Globus pallidus (tissue), 1 donor: ENCODE results near the gene C1QTNF12.

Experiments used
- DNase-seq: peaks from one replicate; pipeline ENCODE4 v3.0.0-alpha.2; 2015; ENCODE audit warnings: low spot score

Gene C1QTNF12

DNA sequence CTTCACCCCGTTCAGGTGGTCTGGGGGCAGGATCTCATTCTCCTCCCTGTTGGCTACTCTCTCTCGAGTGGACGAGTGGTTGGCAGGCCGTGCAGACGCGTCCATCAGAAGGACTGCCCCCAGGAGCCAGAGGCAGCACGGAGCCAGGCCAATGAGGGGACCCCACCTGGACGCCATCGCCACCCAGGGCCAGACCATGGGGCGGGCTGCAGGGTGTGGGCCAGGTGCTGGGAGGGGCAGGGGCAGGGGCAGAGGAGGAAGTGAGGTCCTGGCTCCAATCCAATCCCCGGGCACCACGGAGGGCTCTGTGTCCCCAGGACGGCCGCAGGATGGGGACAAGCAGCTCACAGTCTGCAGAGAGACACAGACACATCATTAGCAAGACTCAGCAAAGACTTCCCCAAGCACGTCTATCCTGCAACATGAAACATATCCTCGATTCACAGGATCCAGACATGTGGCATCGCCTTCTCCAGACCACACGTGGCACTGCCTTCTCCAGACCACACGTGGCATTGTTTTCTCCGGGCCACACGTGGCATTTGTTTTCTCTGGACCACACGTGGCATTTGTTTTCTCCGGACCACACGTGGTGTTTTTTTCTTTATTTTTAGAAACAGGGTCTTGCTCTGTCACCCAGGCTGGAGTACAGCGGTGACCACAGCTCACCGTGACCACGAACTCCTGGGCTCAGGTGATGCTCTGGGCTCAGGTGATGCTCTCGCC is 17.8 kb downstream of the C1QTNF12 start:
- DNase-seq, result no peak

DNA sequence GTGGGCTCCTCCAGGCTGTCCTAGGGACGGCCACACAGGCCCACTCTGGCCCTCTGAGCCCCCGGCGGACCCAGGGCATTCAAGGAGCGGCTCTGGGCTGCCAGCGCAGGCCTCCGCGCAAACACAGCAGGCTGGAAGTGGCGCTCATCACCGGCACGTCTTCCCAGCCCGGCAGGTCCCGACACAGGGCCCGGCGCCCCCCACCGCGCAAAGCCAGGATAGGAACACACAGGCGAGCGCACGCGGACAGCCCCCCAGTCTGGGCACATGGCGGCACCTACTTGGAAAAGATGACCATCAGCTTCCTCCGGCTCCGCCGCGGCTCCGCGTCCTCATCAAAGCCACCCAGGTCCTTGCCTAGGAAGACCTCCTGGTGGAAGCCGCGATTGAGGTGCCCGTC is 18.3 kb downstream of the C1QTNF12 start:
- DNase-seq, result no peak

DNA sequence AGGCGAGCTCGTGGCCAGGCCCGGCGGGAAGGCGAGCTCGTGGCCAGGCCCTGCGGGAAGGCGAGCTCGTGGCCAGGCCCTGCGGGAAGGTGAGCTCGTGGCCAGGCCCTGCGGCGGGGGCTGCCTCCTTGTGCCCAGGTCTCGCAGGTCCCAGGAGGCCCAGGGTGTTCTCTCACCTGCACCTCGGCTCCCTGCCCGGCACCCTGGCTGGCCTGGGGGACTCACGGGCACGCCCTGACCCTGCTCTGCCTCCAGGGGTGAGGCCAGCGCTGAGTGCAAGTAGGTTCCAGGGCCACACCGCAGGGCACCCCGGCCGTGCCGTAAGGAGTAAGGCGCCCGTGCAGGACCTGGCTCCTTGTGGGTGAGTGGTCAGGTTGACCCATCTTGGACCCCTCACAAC is 19.1 kb downstream of the C1QTNF12 start:
- DNase-seq, result no peak

DNA sequence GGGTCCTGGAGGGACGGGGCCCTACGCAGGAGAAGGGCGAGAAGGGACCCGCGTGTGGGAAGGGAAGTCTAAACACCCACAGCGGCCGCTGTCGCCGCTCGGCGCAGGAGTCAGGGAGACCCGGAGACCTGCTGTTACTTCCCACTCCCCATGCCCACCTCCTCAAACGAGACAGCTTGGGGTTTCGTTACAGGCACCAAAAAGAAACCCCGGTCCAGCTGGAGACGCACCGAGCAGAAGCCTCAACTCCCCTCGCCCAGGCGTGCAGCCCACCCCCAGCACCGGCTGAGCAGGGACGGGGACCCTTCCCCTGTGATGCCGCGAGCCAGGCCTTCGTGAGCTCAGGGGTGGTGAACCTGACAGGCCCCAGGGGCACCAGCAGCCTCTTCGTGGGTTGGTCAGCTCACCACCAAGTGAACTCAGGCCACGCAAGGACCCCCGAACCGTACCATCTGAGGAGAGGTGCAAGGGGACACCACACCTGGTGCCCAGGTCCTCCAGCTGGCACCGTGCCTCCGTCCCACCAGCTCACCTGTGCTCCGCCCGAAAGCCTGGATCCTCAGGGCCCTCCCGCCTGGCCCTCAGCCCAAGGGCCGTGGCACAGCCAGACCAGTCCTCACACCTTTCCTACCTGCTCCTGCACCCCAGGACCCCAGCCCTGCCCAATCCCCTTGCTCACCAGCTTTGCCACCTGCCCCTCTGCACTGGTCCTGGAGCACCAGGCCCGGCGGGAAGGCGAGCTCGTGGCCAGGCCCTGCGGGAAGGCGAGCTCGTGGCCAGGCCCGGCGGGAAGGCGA is 19.8 kb downstream of the C1QTNF12 start:
- no peak for DNase-seq

DNA sequence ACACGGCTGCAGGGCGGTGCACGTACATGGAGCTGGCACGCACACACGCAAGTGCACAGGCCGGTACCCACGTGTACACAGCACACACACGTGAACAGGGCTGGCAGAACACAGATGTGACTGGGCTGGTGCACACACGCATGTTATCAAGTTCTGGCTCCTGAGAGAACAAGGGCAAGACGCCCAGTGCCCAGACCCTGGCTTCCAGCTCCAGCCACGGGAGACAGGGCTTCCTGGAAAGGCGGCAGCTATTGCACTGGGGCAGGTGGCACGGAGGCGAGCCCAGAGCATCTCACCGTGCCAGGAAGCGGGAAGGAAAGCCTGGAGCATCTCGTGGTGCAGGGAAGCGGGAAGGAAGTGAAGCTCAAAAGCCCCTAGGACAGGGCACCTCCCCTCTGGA is 20.6 kb downstream of the C1QTNF12 start:
- DNase-seq, result no peak

DNA sequence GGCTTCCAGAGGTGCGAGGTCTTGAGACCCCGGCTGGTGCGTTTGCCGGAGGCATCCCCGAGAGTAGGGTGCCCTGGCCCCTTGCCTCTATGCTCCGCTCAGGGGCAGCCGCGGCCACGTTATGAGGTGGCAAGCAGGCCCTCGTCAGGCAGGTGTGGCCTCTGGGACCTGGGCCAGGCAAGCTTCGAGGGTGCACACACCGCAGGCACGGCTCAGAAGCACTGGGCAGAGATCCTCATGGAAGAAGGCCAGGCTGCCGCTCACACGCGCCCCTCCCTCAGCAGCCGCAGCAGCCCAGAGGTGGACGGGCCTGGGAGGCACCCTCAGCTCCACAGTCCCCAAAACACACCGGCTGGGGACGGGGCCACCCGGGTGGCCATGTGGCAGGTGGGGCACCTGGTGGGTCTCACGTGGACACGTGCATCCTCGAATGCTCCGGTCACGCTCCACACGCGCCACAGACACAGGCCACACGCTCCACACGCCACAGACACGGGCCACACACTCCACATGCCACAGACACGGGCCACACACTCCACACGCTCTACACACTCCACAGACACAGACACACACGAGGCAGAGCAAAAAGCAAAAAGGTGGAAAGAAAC is 21.2 kb downstream of the C1QTNF12 start:
- DNase-seq, result no peak

DNA sequence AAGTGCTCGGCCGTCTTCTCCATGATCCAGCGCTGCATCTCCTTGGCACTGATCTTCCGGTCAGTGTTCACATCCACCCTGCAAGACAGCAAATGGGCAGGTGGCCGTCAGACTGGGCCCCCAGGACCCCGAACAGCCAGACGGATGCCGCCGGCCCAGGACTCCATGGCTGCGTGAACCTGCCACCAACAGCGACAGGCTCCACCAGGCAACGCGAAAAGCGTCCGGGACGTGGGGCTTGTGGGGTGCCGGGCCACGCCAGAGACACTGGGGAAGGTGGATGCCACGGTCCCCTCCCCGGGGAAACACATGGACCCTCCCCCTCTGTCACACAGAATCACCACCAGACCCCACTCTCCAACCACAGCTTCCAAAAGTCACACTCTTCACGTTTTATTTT is 22.6 kb downstream of the C1QTNF12 start:
- DNase-seq, result no peak

DNA sequence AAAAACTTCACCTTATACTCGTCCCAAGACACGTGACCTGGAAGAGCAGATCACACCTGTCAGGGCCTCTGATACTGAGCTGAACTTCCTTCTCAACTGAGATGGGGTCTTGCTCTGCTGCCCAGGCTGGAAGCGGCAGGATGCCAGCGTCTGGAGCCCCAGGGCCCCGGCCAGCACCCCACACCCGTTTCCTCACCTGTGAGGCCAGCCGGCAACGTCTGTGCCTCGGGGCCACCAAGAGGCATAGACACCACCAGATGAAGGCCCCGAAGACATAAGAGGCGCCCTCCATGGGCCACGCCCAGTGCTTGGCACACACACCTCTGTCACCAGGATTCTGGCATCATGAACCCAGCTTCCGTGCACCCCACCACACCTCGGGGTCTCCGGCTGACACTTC is 23.2 kb downstream of the C1QTNF12 start:
- DNase-seq, result no peak

DNA sequence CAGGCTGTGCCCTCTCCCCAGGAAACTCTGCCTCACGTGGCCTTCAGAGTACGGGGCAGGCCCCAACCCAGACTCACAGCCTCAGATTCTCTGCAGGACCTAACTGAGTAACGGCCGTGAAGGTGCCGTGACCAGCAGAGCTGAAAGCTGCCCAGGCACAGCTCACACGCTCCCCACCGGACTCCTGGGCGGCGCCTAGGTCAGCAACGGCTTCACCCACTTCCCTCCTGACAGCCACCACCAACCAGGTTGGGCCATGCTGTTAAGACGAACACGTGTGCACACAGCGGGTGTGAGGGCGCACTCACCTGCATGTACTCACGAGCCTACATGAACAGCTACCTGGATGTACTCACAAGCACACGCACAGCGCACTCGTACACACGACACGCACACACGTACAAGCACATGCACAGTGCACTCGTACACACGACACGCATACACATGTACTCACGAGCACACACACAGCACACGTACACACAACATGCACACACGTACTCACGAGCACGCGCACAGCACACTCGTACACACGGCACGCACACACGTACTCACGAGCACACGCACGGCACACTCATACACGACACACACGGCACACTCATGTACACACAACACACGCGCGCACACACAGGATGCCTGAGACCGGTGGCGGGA is 23.8 kb downstream of the C1QTNF12 start:
- DNase-seq, result no peak

DNA sequence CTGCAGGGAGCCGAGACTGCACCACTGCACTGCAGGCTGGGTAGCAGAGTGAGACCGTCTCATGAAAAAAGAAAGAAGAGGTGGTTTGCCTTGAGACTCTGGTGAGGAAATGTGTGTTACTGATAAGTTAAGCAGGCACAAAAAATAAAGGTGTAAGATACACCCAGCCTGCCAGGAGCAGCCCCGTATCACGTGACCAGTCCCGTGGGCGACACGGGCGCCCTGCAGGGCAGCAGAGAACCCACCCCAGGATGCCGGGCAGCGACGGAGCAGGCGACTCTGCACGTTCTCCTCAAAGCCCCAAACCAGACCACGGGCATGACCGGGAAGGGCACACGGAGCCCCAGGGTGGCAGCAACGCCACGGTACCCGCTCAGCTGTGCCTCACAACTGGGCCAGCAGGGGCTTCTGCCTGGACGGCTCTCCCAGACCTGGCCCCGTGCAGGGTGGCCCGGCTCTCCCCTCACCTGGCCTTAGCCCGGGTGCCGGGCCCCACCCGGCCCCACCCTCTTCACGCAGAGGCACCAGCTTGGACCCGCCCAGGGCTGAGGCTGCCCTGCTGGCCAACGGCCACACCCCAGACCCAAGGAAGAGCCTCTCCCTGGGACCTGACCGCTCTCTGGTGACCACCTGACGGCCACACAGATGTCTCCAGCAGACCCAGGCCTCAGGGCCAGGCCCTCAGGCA is 24.5 kb downstream of the C1QTNF12 start:
- DNase-seq, result no peak

DNA sequence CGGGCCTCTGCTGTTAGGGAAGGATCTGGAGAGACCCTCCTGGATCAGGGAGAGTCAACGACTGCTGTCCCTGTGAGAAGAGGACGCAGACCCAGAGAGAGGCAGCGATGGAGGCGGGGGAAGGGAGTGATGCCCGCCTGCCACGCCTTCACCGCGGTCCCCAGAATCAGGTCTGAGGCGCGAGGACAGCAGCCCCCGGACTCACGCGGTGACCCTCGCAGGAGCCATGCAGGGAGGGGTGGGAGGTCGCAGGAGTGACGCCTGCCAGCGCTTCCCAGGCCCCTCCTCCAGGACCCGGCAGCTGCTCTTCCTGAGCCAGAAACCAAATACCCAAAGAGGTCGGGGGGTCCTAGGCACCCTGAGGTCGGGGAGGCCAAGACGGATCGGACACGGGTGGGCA is 26.3 kb downstream of the C1QTNF12 start:
- no peak for DNase-seq

DNA sequence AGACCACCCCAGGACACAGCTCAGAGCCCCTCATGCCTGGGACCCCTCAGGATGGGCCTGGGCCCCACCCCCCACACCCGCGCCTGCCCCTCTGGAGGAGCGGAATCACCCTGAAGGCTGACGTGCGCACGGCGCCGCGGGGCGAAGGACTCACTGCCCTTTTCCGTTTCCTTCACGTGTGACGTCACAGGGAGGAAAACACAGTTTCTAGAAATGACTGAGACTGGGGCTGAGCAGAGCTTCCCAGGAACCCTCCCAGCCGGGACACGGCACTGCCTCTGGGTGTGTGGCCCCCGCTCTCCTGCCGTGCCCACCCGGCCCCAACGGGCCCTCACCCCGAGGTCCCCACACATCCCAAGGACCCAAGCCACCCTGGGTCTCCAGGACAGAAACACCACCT is 27.2 kb downstream of the C1QTNF12 start:
- no peak for DNase-seq

DNA sequence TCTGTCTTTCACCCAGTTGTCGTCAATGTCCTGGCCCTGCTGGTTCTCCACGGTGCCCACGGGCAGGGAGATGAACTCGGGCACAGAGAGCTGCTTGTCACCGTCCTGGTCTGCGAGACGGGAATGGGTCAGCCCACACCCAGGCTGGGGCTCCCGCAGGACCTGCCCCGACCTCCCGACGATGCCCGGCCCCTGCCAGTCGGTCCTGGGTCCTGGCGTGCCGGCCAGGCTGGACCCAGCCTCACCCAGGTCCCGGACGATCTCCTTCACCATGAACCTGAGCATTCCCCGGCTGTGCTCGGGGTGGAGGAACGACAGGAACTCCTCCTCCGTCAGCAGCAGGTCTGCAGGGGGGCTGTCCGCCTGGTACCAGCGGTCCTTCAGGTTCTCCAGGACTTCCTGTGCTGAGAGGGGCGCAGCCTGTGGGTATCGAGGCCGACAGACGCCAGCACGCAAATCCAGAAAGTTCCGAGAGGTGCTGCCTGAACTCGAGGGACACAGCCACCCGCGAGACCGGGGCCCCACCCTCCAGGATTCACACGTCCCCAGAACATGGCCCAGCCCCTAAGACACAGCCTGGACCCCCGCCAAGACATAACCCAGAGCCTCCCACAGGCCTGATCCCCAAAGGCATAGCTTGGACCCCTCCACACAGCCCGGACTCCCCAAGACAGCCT is 27.9 kb downstream of the C1QTNF12 start:
- DNase-seq, result no peak

DNA sequence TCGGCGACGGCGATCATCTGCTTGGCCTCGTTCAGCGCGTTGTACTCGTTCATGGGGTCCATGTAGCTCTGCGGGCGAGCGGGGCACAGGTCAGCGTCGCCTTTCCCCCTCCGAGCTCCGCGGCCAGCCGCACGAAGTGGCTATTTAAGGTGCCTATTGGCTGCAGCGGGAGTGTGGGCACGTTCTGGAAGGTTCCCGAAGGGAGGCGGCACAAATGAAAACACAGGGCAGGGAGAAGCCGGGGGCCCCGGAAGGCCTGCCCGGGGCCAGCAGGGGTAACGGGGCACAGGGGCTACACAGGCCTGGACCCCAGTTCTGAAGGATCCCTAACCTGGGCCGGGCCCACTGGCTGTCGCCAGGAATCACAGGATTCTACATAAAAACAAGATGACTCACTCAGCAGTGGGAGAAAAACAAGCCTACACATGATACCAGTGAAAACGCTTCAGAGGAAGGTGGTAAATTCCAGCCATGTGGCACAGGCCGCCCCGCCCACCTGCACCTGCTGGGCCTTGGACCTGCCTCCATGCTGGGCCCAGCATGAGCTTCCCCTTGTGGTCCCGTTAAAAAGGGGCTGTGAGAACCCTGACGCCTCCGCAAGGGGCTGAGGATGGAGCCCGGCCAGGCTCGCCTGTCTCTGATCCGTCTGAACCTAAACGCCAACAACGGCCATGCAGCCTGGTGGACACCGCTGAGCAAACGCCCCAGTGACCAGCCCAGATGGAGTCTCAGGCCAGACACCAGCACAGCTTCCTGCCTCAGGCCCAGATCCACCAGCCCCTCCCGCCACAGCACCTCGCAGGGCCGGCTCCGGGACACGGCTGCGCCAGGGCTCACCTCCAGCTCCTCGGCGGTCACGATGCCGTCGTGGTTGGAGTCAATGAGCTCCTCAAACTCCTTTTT is 28.6 kb downstream of the C1QTNF12 start:
- no peak for DNase-seq

DNA sequence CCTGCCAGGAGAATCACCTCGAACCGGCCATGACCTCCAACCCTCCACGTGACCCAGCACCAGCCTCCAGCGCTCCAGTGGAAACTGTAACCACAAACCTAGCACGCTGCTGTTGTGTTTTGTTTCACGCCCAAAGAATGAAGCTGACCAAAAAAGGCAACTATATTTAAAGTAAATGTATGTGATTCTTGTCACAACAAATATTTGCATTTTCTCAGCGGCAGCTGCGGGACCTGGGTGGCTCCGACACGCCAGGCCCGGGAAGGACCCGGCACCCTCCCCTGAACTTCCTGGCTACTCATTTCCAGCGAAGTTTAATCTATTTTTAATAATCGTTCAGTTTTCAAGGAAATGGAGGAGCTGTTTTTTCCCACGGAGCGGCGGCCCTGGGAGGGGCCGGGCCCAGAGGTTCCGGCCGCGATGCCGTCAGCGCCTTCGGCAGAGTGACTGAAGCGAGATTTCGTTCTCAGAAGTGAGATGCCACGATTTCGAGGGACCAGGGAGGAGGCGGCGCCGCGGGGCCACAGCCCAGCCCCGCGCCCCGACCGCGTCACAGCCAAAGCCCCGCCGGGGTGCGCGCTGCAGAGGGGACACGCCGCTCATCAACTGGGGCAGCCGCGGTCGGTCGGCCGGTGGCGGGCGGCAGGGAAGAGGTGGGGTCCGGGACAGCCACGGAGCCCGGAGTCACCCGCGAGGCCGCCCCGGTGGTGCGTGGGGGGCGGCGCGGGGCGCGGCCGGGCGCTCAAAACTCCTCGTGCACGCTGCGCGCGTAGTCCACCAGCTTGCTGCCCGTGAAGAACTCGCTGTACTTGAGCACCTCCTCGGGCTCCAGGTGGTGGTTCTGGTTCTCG is 29.5 kb downstream of the C1QTNF12 start:
- DNase-seq, result no peak

DNA sequence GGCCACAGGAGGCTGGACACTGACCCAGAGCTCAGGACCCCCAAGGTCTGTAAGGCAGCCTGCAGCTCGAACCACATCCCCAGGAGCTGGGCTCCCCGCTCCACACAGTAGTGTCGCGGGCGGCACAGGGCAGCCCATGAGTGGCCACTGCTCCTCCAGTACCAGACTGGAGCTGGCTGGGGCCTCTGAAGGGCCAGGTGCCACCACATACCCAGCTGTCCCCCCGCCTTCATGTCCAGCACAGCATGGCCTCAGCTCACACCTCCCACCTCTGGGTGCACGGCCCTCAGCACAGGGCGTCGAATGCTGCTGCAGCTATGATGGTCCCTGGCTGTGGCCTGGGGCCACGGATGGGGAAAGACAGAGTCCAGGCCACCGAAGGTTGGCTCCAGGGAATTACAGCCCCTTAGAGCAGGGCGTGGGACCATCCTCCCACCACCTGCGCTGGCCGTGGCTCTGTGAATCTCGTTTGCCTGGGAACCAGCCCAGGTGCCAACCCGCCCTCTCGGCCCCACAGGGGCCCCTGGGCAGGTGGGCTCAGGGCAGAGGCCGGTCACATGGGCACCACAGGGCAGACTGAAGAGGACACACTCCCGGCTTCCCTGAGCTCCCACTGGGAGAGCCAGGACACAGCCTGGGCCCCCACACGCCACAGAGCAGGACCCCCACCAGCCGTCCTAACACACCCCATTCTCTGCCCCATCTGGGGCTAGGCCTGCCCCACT is 30.5 kb downstream of the C1QTNF12 start:
- no peak for DNase-seq

DNA sequence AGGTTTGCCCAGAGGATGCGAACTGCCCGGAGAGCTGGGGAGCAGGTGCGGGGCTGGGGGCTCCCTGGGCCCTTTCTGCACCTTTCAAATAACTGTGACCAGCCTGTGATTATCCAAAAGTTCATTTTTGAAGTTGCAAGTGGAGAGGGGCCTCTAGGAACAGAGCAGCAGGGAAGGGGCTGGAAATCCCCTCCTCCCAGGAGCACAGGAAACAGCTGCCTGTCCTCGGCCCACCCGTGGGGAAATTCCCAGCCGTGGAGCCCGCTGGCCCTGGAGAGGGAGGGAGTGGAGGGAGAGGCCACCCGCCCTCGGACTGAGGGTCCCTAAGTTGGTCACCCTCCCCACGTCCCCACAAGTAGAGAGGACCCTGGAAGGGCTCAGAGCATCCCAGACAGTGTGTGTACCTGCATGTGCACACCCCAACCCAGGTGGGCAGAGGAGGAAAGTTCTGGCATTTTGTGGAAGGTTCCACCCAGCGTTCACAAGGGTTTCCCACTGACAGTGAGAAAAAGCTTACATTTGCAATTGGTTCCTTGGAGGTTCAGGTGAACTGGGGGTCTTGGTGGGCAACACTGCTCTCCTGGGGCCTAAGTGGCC is 31.3 kb downstream of the C1QTNF12 start:
- DNase-seq, result no peak
